GM18502 (cell line): ENCODE measurements around the gene EPS15.
A peak's percentile ranks its signal among the peaks of the same experiment; 100 is the strongest.
"Not testable (repeated sequence)": the region's sequence is repeated elsewhere in the genome, so short reads cannot be mapped to it uniquely, and the experiment has no call there.

Experiments
- ATAC-seq: cut with Tn5 transposase; IDR thresholded peaks from one replicate; pipeline ENCODE4 v1.9.1; 2021; ENCODE audit warnings: mild to moderate bottlenecking; ENCODE audit not compliant: unreplicated experiment, poor library complexity

EPS15 gene

GRCh38 chr1:51409755-51410541 lies 109.1 kb downstream of the EPS15 start:
- ATAC-seq, result peak; percentile 12

GRCh38 chr1:51392241-51392640 lies 126.8 kb downstream of the EPS15 start:
- no peak for ATAC-seq

GRCh38 chr1:51390641-51391040 lies 128.4 kb downstream of the EPS15 start:
- not testable (repeated sequence) for ATAC-seq

- ATAC-seq, result not testable (repeated sequence)
Observed at GRCh38 chr1:51387288-51387687, 131.8 kb downstream of the EPS15 start.

DNA sequence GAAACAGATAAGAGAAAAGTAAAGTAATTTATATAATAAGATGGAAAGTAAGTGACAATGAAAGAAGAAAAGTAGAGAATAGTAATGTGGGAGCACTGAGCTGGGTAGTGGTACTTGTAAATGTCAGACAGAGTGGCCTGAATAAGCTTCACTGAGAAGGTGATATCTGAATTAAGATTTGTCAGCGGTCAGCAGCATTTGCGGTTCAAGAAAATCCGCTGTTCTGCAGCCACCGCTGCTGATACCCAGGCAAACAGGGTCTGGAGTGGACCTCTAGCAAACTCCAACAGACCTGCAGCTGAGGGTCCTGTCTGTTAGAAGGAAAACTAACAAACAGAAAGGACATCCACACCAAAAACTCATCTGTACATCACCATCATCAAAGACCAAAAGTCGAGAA lies 132.8 kb downstream of the EPS15 start:
- not testable (repeated sequence) for ATAC-seq

DNA sequence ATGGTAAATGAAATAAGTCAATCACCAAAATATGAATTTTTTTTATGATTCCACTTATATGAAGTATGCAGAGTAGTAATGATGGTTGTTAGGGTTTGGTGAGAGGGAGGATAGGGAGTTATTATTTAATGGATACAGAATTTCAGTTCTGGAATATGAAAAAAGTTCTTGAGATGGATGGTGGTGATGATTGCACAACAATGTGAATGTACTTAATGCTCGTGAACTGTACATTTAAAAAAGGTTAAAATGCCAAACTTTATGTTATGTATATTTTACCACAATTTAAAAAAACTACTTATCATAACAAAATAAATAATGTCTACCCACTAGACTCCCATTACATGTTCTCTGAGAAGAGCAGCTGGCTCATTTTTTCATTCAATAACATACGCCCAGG lies 133.3 kb downstream of the EPS15 start:
- ATAC-seq, result no peak

DNA sequence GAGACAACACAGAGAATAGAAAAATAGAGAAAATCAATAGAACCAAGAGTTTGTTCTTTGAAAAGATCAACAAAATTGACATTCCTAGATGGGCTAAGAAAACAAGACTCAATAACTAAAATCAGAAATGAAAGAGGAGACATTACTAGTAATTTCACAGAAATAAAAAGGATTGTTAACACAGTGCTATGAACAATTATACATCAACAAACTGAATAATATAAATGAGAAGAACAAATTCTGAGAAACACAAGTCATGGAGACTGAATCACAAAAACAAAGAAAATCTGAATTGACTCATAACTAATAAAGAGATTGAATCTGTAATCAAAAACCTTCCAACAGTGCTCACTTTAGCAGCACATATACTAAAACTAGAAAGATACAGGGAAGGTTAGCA lies 137.1 kb downstream of the EPS15 start:
- ATAC-seq, result no peak

DNA sequence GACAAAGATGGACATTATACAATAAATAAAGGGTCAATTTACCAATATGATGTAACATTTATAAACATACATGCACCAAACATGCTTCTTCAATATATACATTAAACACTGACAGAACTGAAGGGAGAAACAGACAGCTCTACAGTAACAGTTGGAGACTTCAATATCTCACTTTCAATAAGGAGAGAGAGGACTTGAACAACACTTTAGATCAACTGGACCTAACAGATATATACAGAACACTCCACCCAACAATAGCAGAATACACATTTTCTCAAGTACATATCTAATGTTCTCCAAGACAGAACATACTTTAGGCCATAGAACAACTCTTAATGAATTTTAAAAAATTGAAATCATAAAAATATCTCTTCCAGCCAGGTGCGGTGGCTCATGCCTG lies 138.1 kb downstream of the EPS15 start:
- no peak for ATAC-seq

- no peak for ATAC-seq
Observed at GRCh38 chr1:51378871-51379270, 140.2 kb downstream of the EPS15 start.

DNA sequence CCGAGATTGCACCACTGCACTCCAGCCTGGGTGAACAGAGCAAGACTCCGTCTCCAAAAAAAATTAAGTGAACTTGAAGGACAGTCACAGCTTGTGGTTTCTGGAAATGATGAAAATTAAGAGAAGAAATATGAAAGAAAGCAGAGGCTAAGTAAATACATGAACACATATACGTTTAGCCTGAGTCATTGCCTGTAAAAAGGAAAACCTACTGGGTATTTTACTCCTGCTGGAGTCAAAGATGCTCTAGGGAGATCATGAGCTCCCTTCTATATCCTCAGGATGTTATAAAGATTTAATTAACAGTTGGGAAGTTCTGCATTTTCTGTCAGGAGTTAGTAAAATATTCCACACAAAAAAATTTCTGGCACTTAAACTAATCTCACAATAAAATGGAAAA lies 145.2 kb downstream of the EPS15 start:
- no peak for ATAC-seq

GRCh38 chr1:51372561-51372960 lies 146.5 kb downstream of the EPS15 start:
- ATAC-seq, result no peak

- ATAC-seq, result no peak
Observed at GRCh38 chr1:51369171-51369570, 149.9 kb downstream of the EPS15 start.

- no peak for ATAC-seq
Observed at GRCh38 chr1:51365774-51366173, 153.3 kb downstream of the EPS15 start.

DNA sequence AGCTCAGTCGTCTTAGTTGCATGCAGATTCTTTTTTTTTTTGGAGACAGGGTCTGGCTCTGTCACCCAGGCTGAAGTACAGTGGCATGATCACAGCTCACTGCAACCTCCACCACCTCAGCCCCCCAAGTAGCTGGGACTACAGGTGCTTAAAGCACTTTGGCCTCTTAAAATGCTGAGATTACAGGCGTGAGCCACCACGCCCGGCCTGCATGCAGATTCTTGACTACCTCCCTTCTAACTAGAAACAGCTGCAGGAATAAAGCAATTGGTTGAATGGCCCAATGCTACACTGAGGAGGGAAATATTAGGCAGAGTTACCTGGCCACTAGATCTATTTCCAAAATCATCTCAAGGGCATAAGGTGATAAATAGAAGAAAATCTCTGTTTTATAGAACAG lies 159.2 kb downstream of the EPS15 start:
- ATAC-seq, result no peak

- ATAC-seq, result no peak
Observed at GRCh38 chr1:51355382-51355781, 163.7 kb downstream of the EPS15 start.

- no peak for ATAC-seq
Observed at GRCh38 chr1:51354416-51354815, 164.7 kb downstream of the EPS15 start.

GRCh38 chr1:51351907-51352306 lies 167.2 kb downstream of the EPS15 start:
- ATAC-seq, result no peak

- no peak for ATAC-seq
Observed at GRCh38 chr1:51349862-51350261, 169.2 kb downstream of the EPS15 start.

DNA sequence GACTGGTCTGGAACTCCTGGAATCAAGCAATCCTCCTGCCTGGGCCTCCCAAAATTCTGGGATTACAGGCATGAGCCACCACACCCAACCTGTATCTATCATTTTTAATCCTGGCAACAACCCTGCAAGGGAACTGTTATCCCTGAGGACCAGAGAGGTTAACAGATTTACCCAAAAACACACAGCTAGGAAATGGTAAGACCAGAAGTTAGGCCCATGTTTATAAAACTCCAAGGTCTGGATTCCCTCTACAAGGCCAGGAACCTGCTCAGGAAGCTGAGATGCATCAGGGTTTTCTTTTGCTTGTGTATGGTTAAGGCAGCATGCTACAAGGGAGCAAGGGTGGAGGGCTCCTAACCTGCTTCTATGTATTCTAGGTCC lies 170.9 kb downstream of the EPS15 start:
- ATAC-seq, result no peak

DNA sequence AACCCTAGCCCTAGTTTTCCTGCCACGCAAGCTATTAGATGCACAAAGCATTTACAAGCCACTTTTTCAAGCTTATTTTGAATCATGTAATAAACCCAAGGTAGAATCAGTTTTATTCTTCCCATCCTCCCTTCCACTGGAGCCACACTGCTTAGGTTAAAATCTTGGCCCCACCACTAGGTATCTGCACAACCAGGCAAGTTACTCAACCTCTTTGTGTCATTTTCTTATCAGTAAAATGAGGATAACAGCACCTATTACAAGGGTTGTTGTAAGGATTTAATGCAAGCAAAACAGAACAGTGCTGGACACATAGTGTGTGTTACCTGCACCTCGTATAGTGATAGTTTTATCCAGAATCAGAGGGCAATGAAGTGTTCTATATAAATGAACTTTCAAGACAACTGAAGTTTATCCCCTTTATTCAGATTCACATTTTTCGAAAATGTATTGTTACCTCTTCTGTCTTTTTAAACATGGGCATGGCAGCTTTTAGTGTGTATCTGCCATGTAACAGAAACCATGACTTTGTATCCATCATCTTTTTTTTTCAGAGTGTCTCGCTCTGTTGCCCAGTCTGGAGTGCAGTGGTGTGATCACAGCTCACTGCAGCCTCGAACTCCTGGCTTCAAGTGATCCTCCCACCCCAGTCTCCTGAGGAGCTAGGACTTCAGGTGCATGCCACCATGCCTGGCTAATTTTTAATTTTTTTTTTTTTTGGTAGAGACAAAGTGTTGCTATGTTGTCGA lies 171.5 kb downstream of the EPS15 start:
- no peak for ATAC-seq

DNA sequence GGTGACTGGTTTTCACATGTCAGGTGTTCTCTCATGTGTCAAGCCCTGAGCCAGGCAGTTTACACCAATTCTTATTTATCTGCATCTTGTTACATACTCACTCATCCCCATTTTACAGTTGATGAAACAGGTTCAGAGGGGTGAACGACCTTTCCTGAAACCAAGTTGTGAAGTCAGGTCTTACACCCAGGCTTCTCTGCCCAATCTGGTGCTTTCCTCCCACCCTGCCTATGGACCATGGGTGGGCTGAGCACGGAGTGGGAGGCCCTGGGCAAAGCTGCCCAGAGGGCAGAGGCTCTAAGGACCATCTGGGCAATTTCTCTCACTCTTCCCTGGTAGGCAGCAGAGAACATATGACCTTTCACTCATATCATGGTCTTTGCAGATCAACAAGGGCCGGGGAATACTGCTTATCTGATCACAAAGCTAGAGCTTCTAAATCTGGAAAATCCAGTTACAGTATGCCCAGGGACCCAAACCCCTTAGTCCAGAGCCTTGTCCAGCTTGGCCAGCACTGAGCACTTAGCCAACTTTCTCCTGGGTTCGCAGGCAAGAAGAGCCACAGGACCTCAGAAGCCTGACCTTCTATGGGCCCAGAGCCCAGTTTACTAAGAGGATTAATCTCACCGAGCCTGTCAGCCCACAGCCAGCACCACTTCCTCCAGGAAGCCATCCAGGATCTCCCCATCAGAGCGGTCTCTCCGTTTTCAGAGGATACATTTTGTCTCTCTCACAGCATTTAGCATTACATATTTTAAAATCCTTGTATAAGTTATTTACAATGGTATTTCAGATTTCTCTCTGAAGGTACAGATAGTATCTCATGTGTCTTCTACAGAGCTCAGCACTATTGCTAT lies 172.8 kb downstream of the EPS15 start:
- ATAC-seq, result no peak
